H9 (cell line): ENCODE results near the gene RASGRF1. TPM values are rescaled to one million over a fixed set of nuclear protein-coding genes. Genes with fewer than 3 reads are reported as not detected.

Experiments
- DNase-seq: peaks from one replicate; pipeline ENCODE4 v3.0.0-alpha.2; 2017
- H2AFZ ChIP-seq: one replicate; pipeline ENCODE4 v1.6.1; 2013; ENCODE audit warnings: mild to moderate bottlenecking, low read length, control low read depth, moderate library complexity
- H2AK5ac ChIP-seq: 2 replicates; pipeline ENCODE4 v1.6.1; 2013; ENCODE audit warnings: low read length, control low read depth, mixed read lengths; ENCODE audit not compliant: insufficient read length
- H2BK120ac ChIP-seq: one replicate; pipeline ENCODE4 v1.6.1; 2013; ENCODE audit warnings: low read depth, mild to moderate bottlenecking, low read length, control low read depth, inconsistent platforms; ENCODE audit not compliant: poor library complexity, severe bottlenecking
- H2BK12ac ChIP-seq: 2 replicates; pipeline ENCODE4 v1.6.1; 2013; ENCODE audit warnings: low read length, control low read depth, mixed read lengths, low read depth; ENCODE audit not compliant: insufficient read length
- H2BK15ac ChIP-seq: 2 replicates; pipeline ENCODE4 v1.6.1; 2013; ENCODE audit warnings: low read depth, low read length, control low read depth
- H2BK20ac ChIP-seq: one replicate; pipeline ENCODE4 v1.6.1; 2013; ENCODE audit warnings: low read depth, mild to moderate bottlenecking, low read length, control low read depth, inconsistent platforms; ENCODE audit not compliant: poor library complexity, severe bottlenecking
- H2BK5ac ChIP-seq: 2 replicates; pipeline ENCODE4 v1.6.1; 2013; ENCODE audit warnings: low read length, control low read depth, mixed read lengths; ENCODE audit not compliant: insufficient read length
- H3K14ac ChIP-seq: 2 replicates; pipeline ENCODE4 v1.6.1; 2013; ENCODE audit warnings: low read length, control low read depth; ENCODE audit not compliant: insufficient read depth
- H3K18ac ChIP-seq: 2 replicates; pipeline ENCODE4 v1.6.1; 2013; ENCODE audit warnings: low read depth, mild to moderate bottlenecking, mixed read lengths, low read length, control low read depth; ENCODE audit not compliant: insufficient read length
- H3K23ac ChIP-seq: 2 replicates; pipeline ENCODE4 v1.6.1; 2013; ENCODE audit warnings: low read length, control low read depth, mixed read lengths, low read depth; ENCODE audit not compliant: insufficient read length
- H3K23me2 ChIP-seq: 2 replicates; pipeline ENCODE4 v1.6.1; 2013; ENCODE audit warnings: low read depth, mild to moderate bottlenecking, mixed read lengths, low read length, control low read depth; ENCODE audit not compliant: insufficient read length, poor library complexity, severe bottlenecking
- H3K27ac ChIP-seq: 2 replicates; pipeline ENCODE4 v1.5.1; 2013; ENCODE audit warnings: low read length, control low read depth, mixed read lengths, low read depth; ENCODE audit not compliant: insufficient read length
- H3K27me3 ChIP-seq: 2 replicates; pipeline ENCODE4 v1.6.1; 2013; ENCODE audit warnings: low read length, control low read depth, inconsistent platforms; ENCODE audit not compliant: insufficient read depth
- H3K4ac ChIP-seq: 2 replicates; pipeline ENCODE4 v1.6.1; 2013; ENCODE audit warnings: low read depth, mild to moderate bottlenecking, control low read depth, inconsistent platforms, low read length, moderate library complexity
- H3K4me1 ChIP-seq: 2 replicates; pipeline ENCODE4 v1.6.1; 2013; ENCODE audit warnings: low read length, control low read depth, inconsistent platforms; ENCODE audit not compliant: insufficient read depth
- H3K4me2 ChIP-seq: 2 replicates; pipeline ENCODE4 v1.6.1; 2013; ENCODE audit warnings: low read length, control low read depth, mixed read lengths; ENCODE audit not compliant: insufficient read length, insufficient read depth
- H3K56ac ChIP-seq: 2 replicates; pipeline ENCODE4 v1.6.1; 2013; ENCODE audit warnings: low read depth, mild to moderate bottlenecking, mixed read lengths, low read length, control low read depth; ENCODE audit not compliant: insufficient read length
- H3K79me1 ChIP-seq: 2 replicates; pipeline ENCODE4 v1.6.1; 2013; ENCODE audit warnings: low read depth, mild to moderate bottlenecking, moderate library complexity, low read length, control low read depth, inconsistent platforms; ENCODE audit not compliant: insufficient read depth, poor library complexity, severe bottlenecking
- H3K79me2 ChIP-seq: 2 replicates; pipeline ENCODE4 v1.6.1; 2013; ENCODE audit warnings: low read length, control low read depth, inconsistent platforms; ENCODE audit not compliant: insufficient read depth
- H3K9ac ChIP-seq: 2 replicates; pipeline ENCODE4 v1.6.1; 2013; ENCODE audit warnings: low read length, control low read depth, mixed read lengths; ENCODE audit not compliant: insufficient read length; ENCODE audit errors: extremely low read depth
- H3K9me3 ChIP-seq: one replicate; pipeline ENCODE4 v1.6.1; 2013; ENCODE audit warnings: low read depth, low read length, inconsistent platforms; ENCODE audit not compliant: control insufficient read depth
- H3T11ph ChIP-seq: one replicate; pipeline ENCODE4 v1.6.1; 2013; ENCODE audit warnings: mild to moderate bottlenecking, low read length, control low read depth, inconsistent platforms
- H4K20me1 ChIP-seq: one replicate; pipeline ENCODE4 v1.6.1; 2013; ENCODE audit not compliant: control insufficient read depth, insufficient read length, insufficient read depth
- H4K5ac ChIP-seq: 2 replicates; pipeline ENCODE4 v1.6.1; 2013; ENCODE audit warnings: low read depth, mild to moderate bottlenecking, mixed read lengths, low read length, control low read depth; ENCODE audit not compliant: insufficient read length
- H4K8ac ChIP-seq: replicated peaks from 2 replicates; pipeline ENCODE4 v1.6.1; 2013; ENCODE audit warnings: low read length, control low read depth, mixed read lengths, low read depth; ENCODE audit not compliant: insufficient read length
- H4K91ac ChIP-seq: 2 replicates; pipeline ENCODE4 v1.6.1; 2013; ENCODE audit warnings: low read depth, mild to moderate bottlenecking, moderate library complexity, mixed read lengths, low read length, control low read depth; ENCODE audit not compliant: insufficient read length
- H3K27ac Mint-ChIP-seq, 3 experiments: 2 replicates in 2 of 3; 3 replicates in 1 of 3; pipeline ENCODE4 v1.8.0; 2020 to 2021; ENCODE audit warnings: mixed read lengths in 3 of 3, mild to moderate bottlenecking in 1 of 3, moderate library complexity in 1 of 3
- H3K27me3 Mint-ChIP-seq: 2 replicates; pipeline ENCODE4 v1.8.0; 2021; ENCODE audit warnings: low read depth, mild to moderate bottlenecking, moderate library complexity, mixed read lengths
- H3K36me3 Mint-ChIP-seq, 3 experiments: 2 replicates in 2 of 3; 3 replicates in 1 of 3; pipeline ENCODE4 v1.8.0; 2020 to 2021; ENCODE audit warnings: low read depth in 3 of 3, mixed read lengths in 3 of 3; ENCODE audit not compliant: insufficient read depth in 1 of 3
- H3K4me1 Mint-ChIP-seq, 2 experiments: 2 replicates each; pipeline ENCODE4 v1.8.0; 2020; ENCODE audit warnings: mixed read lengths in 2 of 2
- H3K4me3 Mint-ChIP-seq, 2 experiments: 2 replicates in 1 of 2; 3 replicates in 1 of 2; pipeline ENCODE4 v1.8.0; 2020 to 2021; ENCODE audit warnings: mild to moderate bottlenecking in 2 of 2, mixed read lengths in 2 of 2, moderate library complexity in 1 of 2
- H3K9me3 Mint-ChIP-seq, 2 experiments: 2 replicates in 1 of 2; 3 replicates in 1 of 2; pipeline ENCODE4 v1.8.0; 2020; ENCODE audit warnings: mild to moderate bottlenecking in 2 of 2, mixed read lengths in 2 of 2, moderate library complexity in 1 of 2
- CTCF ChIP-seq: fragments of 200-600 bp; sonication (generic); conservative IDR thresholded peaks from 3 replicates; pipeline ENCODE4 v1.8.0; 2021; ENCODE audit warnings: antibody characterized with exemption, mild to moderate bottlenecking
- WGBS: extraction: QIAGEN DNeasy Blood & Tissue Kit; methylation state at CpG from one replicate; pipeline ENCODE4 v1.1.7; 2013; ENCODE audit warnings: missing lambda C conversion rate, low lambda C conversion rate, mixed read lengths; ENCODE audit not compliant: insufficient read length; ENCODE audit errors: extremely low coverage; 5-methylcytosine and 5-hydroxymethylcytosine counted together
- total RNA-seq: library from RNA; stranded (reverse); gene quantifications from 2 replicates; pipeline ENCODE4 v1.2.1, GENCODE V29; 2021

RASGRF1 gene
- total RNA-seq, 1 experiment from 2014 or later = 0.48 TPM

- Histone ChIP-seq H2BK12ac (no peak overlapping the region), H3K79me2 (no peaks in the 10 kb centered on the region), H4K8ac (no peak overlapping the region), H3K4ac (no peak overlapping the region), H2BK15ac (no peak overlapping the region), H3K27ac (no peak overlapping the region), H3K9ac (no peak overlapping the region), H3K4me2 (no peak overlapping the region), H2BK20ac (no peak overlapping the region), H4K5ac (no peak overlapping the region), H3K18ac (no peak overlapping the region), H4K91ac (no peak overlapping the region), H3K4me1 (no peaks in the 10 kb centered on the region), H2AK5ac (no peak overlapping the region), H4K20me1 (no peaks in the 10 kb centered on the region), H3K79me1 (no peaks in the 10 kb centered on the region), H3K23ac (no peak overlapping the region), H3T11ph (no peak overlapping the region), H3K27me3 (no peaks in the 10 kb centered on the region), H3K23me2 (no peaks in the 10 kb centered on the region), H2BK120ac (no peak overlapping the region), H2BK5ac (no peak overlapping the region), H3K9me3 (no peaks in the 10 kb centered on the region), H2AFZ (no peak overlapping the region), H3K56ac (no peak overlapping the region), H3K14ac (no peak overlapping the region)
- DNase-seq = no peak
- Mint-ChIP-seq H3K36me3 (no peaks in the 10 kb centered on the region), H3K27me3 (peaks cover 65% of the 10 kb centered on the region), H3K4me3 (no peak overlapping the region), H3K9me3 (no peaks in the 10 kb centered on the region), H3K27ac (no peak overlapping the region), H3K4me1 (no peaks in the 10 kb centered on the region)
- TF ChIP-seq CTCF = no peak
- no CpG with 5 or more reads among the region's 6 CpGs for WGBS
Observed at GRCh38 chr15:79051029-79051428, 39.6 kb downstream of the RASGRF1 start.
